SH-SY5Y (cell line): ENCODE measurements around the gene FAM234A.

ENCODE experiments used
- GATA2 ChIP-seq: IDR thresholded peaks from 2 replicates; pipeline ENCODE4 v1.6.1; 2011; ENCODE audit warnings: mild to moderate bottlenecking, low read depth, low read length
- GATA3 ChIP-seq: IDR thresholded peaks from 2 replicates; pipeline ENCODE4 v1.6.1; 2011; ENCODE audit warnings: low read depth, mild to moderate bottlenecking, low read length, moderate library complexity

- TF ChIP-seq GATA2 (no peak), GATA3 (no peak)
These were observed 14.8 kb downstream of the FAM234A start for GRCh38 chr16:249431-249830.
